Measurements from ENCODE around the gene LIMK1. TPM values are rescaled to one million over a fixed set of nuclear protein-coding genes. Genes with fewer than 3 reads are reported as not detected.

Gene LIMK1
- total and polyA plus RNA-seq, 2 of the 4 experiments (the other 2 are of a cell fraction) = 25.8 to 48.0 TPM

- in situ Hi-C loops (cut with MboI; ENCODE audit: low sequenced_read_pairs) (no loop called here), intact Hi-C loops (cut with micrococcal nuclease) (loop anchor here (1.0 kb wide), 1 partner anchor 9 kb away; no protein-coding TSS in a partner anchor), dilution Hi-C loops (cut with HindIII; ENCODE audit: low sequenced_read_pairs, unreplicated experiment) (no loop called here)
- Histone ChIP-seq H2AFZ (replicated peaks; ENCODE audit: low read length, poor library complexity) (peak overlapping the region; percentile 77), H2BK120ac (ENCODE audit: low read depth, low read length) (peak overlapping the region; percentile 69), H3K56ac (ENCODE audit: extremely low read depth, insufficient read depth, low read length) (peak overlapping the region; percentile 76), H2AK5ac (ENCODE audit: low read depth, low read length) (peak overlapping the region; percentile 94), H3K79me1 (ENCODE audit: low read depth in 1 of 2, low read length in 2 of 2) (peaks cover 23 to 54% of the 10 kb centered on the region in 2 experiments), H3K14ac (replicated peaks; ENCODE audit: low read depth, low read length) (peak overlapping the region; percentile 92), H2BK15ac (ENCODE audit: low read depth, low read length) (no peak overlapping the region), H3K4me3 (ENCODE audit: insufficient read depth, low read depth, low read length) (peak overlapping the region; percentile 67), H4K5ac (ENCODE audit: low read depth, low read length) (peak overlapping the region; percentile 4; the same call in 1 of the 2 replicates), H3K4me2 (ENCODE audit: low read depth, low read length) (peak overlapping the region; percentile 94), H3K27ac (ENCODE audit: insufficient read depth, low read length) (peak overlapping the region; percentile 89), H2BK20ac (ENCODE audit: low read depth, low read length) (peak overlapping the region; percentile 20), H3K4ac (ENCODE audit: low read depth, low read length) (peak overlapping the region; percentile 90), H3K9me1 (ENCODE audit: insufficient read depth, low read length) (peaks cover 18% of the 10 kb centered on the region), H3K9ac (ENCODE audit: low read depth, low read length) (peak overlapping the region; percentile 81), H3K4me1 (ENCODE audit: control insufficient read depth, insufficient read depth, low read length) (peaks cover 17% of the 10 kb centered on the region), H3K36me3 (ENCODE audit: control insufficient read depth, insufficient read depth, low read length) (peaks cover 22% of the 10 kb centered on the region), H4K91ac (ENCODE audit: insufficient read depth, low read depth, low read length) (peak overlapping the region; percentile 92), H3K18ac (ENCODE audit: low read depth, low read length) (peak overlapping the region; percentile 36), H3K9me3 (ENCODE audit: control insufficient read depth, insufficient read depth, low read length) (no peaks in the 10 kb centered on the region), H4K20me1 (ENCODE audit: insufficient read depth, low read length) (peaks cover 3% of the 10 kb centered on the region; the same call in 1 of the 2 replicates), H2BK5ac (ENCODE audit: low read depth, low read length, poor library complexity, severe bottlenecking) (peak overlapping the region; percentile 65), H3K23ac (ENCODE audit: low read depth, low read length) (peak overlapping the region; percentile 79), H3K27me3 (ENCODE audit: control insufficient read depth, insufficient read depth, low read length) (no peaks in the 10 kb centered on the region), H4K8ac (ENCODE audit: low read depth in 2 of 2, low read length in 2 of 2) (peak overlapping the region; percentile 52 to 64; a peak in 2 of 4 replicates), H2AK9ac (replicated peaks; ENCODE audit: low read depth, low read length, poor library complexity) (peak overlapping the region; percentile 68)
- POLR2A ChIA-PET (ENCODE audit: unreplicated experiment) = no interaction called here
- TF ChIP-seq FOS (IDR thresholded peaks at IDR 0.05; ENCODE audit: low read depth, low read length) (no peak), RCOR1 (IDR thresholded peaks at IDR 0.05; ENCODE audit: insufficient replicate concordance, low read length) (no peak), CTCF (conservative IDR thresholded peaks at IDR 0.05; ENCODE audit: low read depth, low read length) (no peak), MAZ (IDR thresholded peaks at IDR 0.05; ENCODE audit: borderline replicate concordance, low read depth, low read length) (no peak), RAD21 (IDR thresholded peaks at IDR 0.05; ENCODE audit: low read length) (no peak), BHLHE40 (IDR thresholded peaks at IDR 0.05; ENCODE audit: low read depth, low read length) (no peak), USF2 (IDR thresholded peaks at IDR 0.05; ENCODE audit: low read depth, low read length) (no peak), MXI1 (IDR thresholded peaks at IDR 0.05; ENCODE audit: borderline replicate concordance, low read depth, low read length) (no peak), MAFK (IDR thresholded peaks at IDR 0.05; ENCODE audit: low read depth, low read length) (no peak)
- ATAC-seq (ENCODE audit: low read depth) (no peak), DNase-seq (no peak)
- WGBS, 2 experiments (ENCODE audit: extremely low coverage in 2 of 2, insufficient read length in 1 of 2) = 73% methylated on average over 2 of the region's 6 CpGs; no CpG with 5 or more reads in 1 of the 2 experiments
- CTCF ChIA-PET = no interaction called here
- BruUV-seq (replicated peaks) = no TSS peak
These were observed 1.3 kb downstream of the LIMK1 start for GRCh38 chr7:74084722-74085578.

All from IMR-90 (cell line).